ENCODE measurements around the gene FHL5. TPM values are rescaled to one million over a fixed set of nuclear protein-coding genes. Genes with fewer than 3 reads are reported as not detected.

The FHL5 gene
- total RNA-seq, 1 experiment from 2014 or later, result not detected

DNA sequence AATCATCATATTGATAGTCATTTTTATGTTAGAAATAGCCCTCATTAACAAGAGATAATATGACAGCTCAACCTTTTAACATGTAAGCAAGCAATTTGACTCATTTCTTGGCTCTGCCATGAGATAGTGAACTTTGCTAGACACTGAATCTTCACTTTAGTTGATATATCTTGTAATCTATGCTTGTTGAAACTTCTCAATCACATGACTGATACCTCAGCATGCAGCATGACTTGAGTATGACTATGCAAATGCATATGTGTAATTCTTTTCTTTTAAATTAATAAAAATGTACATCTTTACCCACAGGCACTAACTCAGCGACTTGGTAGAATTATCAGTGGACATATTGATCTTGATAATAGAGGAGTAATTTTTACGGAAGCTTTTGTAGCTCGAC is 34.7 kb upstream of the FHL5 start:
- H4K5ac ChIP-seq (ENCODE audit: insufficient read length, low read depth, low read length), result no peak overlapping the region
- H2AFZ ChIP-seq (ENCODE audit: low read length), result no peak overlapping the region
- H2BK20ac ChIP-seq (ENCODE audit: low read depth, low read length, poor library complexity, severe bottlenecking), result no peak overlapping the region
- TF ChIP-seq, protein P1, sequence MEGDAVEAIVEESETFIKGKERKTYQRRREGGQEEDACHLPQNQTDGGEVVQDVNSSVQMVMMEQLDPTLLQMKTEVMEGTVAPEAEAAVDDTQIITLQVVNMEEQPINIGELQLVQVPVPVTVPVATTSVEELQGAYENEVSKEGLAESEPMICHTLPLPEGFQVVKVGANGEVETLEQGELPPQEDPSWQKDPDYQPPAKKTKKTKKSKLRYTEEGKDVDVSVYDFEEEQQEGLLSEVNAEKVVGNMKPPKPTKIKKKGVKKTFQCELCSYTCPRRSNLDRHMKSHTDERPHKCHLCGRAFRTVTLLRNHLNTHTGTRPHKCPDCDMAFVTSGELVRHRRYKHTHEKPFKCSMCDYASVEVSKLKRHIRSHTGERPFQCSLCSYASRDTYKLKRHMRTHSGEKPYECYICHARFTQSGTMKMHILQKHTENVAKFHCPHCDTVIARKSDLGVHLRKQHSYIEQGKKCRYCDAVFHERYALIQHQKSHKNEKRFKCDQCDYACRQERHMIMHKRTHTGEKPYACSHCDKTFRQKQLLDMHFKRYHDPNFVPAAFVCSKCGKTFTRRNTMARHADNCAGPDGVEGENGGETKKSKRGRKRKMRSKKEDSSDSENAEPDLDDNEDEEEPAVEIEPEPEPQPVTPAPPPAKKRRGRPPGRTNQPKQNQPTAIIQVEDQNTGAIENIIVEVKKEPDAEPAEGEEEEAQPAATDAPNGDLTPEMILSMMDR (conservative IDR thresholded peaks at IDR 0.05), result no peak
- H3K4ac ChIP-seq (ENCODE audit: low read depth, low read length), result no peak overlapping the region
- H3K23ac ChIP-seq (ENCODE audit: insufficient read length, low read depth, low read length), result no peak overlapping the region
- H2BK5ac ChIP-seq (ENCODE audit: insufficient read length, low read length), result no peak overlapping the region
- Mint-ChIP-seq H3K36me3 (ENCODE audit: insufficient read depth in 1 of 3, low read depth in 3 of 3) (peaks cover 26 to 66% (median 55%) of the 10 kb centered on the region in 3 experiments; a peak in 6 of 7 replicates), H3K27me3 (ENCODE audit: low read depth) (no peaks in the 10 kb centered on the region), H3K27ac (no peak overlapping the region), H3K9me3 (no peaks in the 10 kb centered on the region), H3K4me3 (no peak overlapping the region), H3K4me1 (peaks cover 0 to 3% of the 10 kb centered on the region in 2 experiments; a peak in 2 of 4 replicates)
- H4K20me1 ChIP-seq (ENCODE audit: control insufficient read depth, insufficient read depth, insufficient read length), result no peaks in the 10 kb centered on the region
- H3K9ac ChIP-seq (ENCODE audit: extremely low read depth, insufficient read length, low read length), result no peak overlapping the region
- no peak overlapping the region for H2BK15ac ChIP-seq (ENCODE audit: low read depth, low read length)
- no peaks in the 10 kb centered on the region for H3K4me1 ChIP-seq (ENCODE audit: insufficient read depth, low read length)
- no peak overlapping the region for H3K14ac ChIP-seq (ENCODE audit: insufficient read depth, low read length)
- H3K27ac ChIP-seq (ENCODE audit: insufficient read length, low read depth, low read length), result no peak overlapping the region
- no peak overlapping the region for H4K8ac ChIP-seq (replicated peaks; ENCODE audit: insufficient read length, low read depth, low read length)
- no CpG with 5 or more reads among the region's 3 CpGs for WGBS (ENCODE audit: extremely low coverage, insufficient read length, low lambda C conversion rate)
- no peak overlapping the region for H3K4me2 ChIP-seq (ENCODE audit: insufficient read depth, insufficient read length, low read length)
- H3T11ph ChIP-seq (ENCODE audit: low read length), result no peak overlapping the region
- no peak overlapping the region for H3K18ac ChIP-seq (ENCODE audit: insufficient read length, low read depth, low read length)
- H3K56ac ChIP-seq (ENCODE audit: insufficient read length, low read depth, low read length), result no peak overlapping the region
- H2BK120ac ChIP-seq (ENCODE audit: low read depth, low read length, poor library complexity, severe bottlenecking), result no peak overlapping the region
- no peak overlapping the region for H4K91ac ChIP-seq (ENCODE audit: insufficient read length, low read depth, low read length)
- no peaks in the 10 kb centered on the region for H3K9me3 ChIP-seq (ENCODE audit: control insufficient read depth, low read depth, low read length)
- no peaks in the 10 kb centered on the region for H3K79me1 ChIP-seq (ENCODE audit: insufficient read depth, low read depth, low read length, poor library complexity, severe bottlenecking)
- DNase-seq, result no peak
- no peaks in the 10 kb centered on the region for H3K23me2 ChIP-seq (ENCODE audit: insufficient read length, low read depth, low read length, poor library complexity, severe bottlenecking)
- H2AK5ac ChIP-seq (ENCODE audit: insufficient read length, low read length), result no peak overlapping the region
- no peaks in the 10 kb centered on the region for H3K27me3 ChIP-seq (ENCODE audit: insufficient read depth, low read length)
- H3K79me2 ChIP-seq (ENCODE audit: insufficient read depth, low read length), result no peaks in the 10 kb centered on the region
- H2BK12ac ChIP-seq (ENCODE audit: insufficient read length, low read depth, low read length), result no peak overlapping the region

Data from H9 (cell line).